Bone marrow (tissue), 2 donors: ENCODE results near the gene PA2G4.
A peak's percentile ranks its signal among the peaks of the same experiment; 100 is the strongest.

Source experiments
- DNase-seq, 2 donors: peaks; one replicate each; lab custom pipeline; 2025; lab: John Stamatoyannopoulos, UW

PA2G4 gene

GRCh38 chr12:56126732-56127239, 22.4 kb downstream of the PA2G4 start:
- peak in 1 of 2 donors; percentile 7 for DNase-seq

DNA sequence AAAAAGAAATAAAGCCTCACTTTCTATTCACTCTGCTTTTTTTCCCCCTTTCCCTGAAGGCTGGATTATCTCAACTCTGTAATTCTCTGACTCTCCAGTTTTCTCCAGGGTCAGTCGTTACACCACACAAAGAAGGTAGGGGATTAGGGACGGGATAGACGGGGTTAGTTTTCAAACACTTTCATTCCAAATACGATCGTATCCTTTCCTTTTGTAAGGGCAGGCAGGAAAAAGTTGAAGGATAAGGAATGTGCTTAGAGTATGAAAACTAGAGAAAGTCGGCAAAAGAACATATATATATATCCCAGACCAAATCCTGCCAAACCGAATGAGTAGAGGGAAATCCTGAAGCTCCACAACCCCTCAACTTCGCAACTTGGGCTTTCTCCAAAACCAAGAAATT, 23.1 kb downstream of the PA2G4 start:
- no peak for DNase-seq

DNA sequence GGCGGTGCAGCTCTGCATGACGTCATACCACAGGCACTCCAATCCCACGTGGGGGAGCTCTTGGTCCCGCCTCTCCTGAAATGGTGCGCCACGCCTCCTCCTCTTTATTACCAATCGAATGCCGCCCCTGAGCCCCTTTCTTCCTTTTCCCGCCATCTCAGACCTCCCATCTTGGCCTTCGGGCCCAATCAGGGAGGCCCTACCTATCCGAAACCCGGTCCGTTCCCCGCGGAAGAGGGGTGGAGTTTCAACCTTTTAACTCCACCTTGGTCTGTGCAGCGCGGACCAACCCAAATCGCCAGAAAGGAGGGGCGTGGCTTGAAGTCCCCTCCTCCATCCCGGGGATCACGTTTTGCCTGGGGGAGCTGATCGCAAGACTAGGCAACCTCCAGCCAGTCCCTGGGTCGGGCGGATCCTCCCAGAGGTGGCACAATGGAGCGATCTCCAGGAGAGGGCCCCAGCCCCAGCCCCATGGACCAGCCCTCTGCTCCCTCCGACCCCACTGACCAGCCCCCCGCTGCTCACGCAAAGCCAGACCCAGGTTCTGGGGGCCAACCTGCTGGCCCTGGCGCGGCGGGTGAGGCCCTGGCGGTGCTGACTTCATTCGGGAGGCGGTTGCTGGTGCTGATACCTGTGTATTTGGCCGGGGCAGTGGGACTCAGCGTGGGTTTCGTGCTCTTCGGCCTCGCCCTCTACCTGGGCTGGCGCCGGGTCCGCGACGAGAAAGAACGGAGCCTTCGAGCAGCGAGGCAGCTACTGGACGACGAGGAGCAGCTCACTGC, 23.7 kb downstream of the PA2G4 start, which contains the start of gene ESYT1:
Gene ESYT1, plus strand, starts transcription at position 380 of the 782 bp plus-strand sequence. Its CDS starts 53 bp downstream, at position 433.
- peak; percentile 95 to 100 for DNase-seq

DNA sequence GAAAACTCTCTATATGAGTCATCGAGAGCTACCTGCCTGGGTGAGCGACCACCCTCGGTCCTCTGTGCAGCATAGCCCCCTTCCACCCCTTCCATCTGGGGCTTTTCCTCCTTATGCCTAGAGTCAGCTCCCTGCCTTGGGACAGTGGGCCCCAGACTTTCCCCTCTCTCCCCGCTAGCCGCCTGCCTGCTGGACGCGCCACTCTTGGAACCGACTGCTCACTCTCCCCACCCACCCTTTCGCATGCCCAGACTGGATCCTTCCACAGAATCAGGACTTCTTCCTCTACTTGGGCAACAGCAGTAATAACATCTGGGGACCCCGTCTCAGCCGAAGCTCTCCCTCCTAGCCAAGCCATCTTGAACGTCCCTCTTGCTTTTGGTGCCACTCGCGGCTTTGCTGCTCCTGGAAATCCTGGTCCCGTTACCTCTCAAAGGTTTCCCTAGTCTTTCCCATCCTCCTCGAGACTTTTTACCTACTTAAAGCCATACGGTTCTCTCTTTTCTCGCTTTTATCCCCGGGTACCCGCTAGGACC, 24.4 kb downstream of the PA2G4 start:
- DNase-seq: no peak

GRCh38 chr12:56129206-56129941, 25.0 kb downstream of the PA2G4 start:
- DNase-seq: peak; percentile 35 to 37

GRCh38 chr12:56129942-56130495, 25.7 kb downstream of the PA2G4 start:
- no peak for DNase-seq

DNA sequence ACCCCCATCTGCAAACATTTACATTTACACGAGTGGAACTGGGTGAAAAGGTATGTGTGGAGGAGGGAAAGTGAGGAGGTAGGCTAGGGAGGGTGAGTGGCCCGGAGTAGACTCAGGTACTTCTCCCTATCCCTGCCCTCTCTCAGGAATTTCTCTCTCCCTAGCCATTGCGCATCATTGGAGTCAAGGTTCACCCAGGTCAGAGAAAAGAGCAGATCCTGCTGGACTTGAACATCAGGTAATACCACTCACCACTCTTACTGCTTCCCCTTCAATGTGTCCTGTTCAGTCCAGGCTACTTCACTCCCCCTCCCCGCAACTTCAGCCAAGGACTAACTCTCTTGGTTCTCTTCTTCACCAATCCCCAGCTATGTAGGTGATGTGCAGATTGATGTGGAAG, 26.5 kb downstream of the PA2G4 start:
- DNase-seq: no peak

DNA sequence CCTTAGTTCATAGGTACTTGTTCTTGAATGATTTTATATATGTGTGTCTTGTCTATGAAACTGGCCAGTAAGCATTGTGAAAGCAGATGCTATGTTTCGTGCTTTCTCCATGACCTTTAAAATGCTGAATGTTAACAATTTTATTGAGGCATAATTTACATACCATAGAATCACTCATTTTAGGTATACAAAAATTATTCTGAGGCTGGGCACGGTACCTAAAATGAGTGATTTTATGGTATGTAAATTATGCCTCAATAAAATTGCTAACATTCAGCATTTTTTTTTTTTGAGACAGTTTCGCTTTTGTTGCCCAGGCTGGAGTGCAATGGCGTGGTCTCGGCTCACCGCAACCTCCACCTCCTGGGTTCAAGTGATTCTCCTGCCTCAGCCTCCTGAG, 30.5 kb downstream of the PA2G4 start:
- no peak for DNase-seq

GRCh38 chr12:56137853-56138571, 33.7 kb downstream of the PA2G4 start:
- DNase-seq: no peak

DNA sequence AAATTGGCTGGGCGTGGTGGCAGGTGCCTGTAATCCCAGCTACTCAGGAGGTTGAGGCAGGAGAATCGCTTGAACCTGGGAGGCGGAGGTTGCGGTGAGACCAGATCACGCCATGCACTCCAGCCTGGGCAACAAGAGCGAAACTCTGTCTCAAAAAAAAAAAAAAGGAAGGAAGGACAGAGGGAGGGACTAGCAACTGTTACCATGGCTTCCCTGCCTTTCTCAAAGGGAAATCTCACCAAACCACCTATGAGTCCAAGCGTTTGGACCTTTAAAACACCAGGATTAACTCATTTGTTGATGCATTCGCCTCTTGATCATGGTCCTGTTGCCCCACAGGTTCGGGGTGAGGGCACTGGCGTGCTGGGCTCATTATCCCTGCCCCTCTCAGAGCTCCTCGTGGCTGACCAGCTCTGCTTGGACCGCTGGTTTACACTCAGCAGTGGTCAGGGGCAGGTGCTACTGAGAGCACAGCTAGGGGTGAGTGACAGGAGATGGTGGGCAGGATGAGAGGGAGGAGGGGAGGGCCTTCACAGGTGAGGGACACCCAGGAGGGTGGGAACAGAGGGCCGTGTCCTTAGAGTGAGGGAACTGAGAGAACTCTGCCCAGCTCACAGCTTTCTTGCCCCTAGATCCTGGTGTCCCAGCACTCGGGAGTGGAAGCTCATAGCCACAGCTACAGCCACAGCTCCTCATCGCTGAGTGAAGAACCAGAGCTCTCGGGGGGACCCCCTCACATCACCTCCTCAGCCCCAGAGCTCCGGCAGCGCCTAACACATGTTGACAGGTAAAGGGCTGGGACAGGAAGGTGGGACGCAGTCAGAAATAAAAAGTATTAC, 37.8 kb downstream of the PA2G4 start:
- DNase-seq: no peak

DNA sequence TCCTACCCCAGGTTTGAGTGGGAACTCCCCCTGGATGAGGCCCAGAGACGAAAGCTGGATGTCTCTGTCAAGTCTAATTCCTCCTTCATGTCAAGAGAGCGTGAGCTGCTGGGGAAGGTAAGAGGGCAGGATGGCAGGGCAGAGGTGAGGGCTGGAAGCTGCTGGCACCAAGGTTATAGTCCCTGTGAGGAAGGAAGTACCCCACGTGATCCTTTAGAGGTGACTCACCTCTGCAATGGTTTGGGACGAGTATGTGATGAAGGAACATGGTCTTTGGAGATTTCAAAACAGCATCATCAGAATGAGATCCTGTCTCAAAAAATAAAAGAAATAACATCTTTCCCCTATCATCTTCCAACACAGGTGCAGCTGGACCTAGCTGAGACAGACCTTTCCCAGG, 38.9 kb downstream of the PA2G4 start:
- DNase-seq: no peak

DNA sequence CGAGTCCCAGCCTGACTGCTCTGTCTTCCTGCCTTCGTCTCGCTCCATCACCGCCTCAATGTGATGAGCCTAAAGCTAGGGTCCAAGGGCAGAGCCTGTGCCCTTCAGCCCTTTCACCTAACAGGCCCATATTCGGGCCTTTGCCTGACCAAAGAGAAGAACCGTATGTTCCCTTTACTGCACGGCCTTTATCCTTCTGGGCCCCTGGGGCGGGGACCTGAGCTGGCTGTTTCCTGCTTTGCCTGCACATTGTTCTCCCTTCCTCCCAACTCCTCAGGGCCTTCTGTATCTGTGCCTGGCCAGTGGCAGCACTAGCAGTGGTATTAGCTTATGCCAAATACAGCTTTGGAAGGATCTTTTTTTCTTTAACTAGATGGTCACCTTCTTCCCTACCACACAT, 39.5 kb downstream of the PA2G4 start:
- no peak for DNase-seq

- no peak for DNase-seq
Observed at GRCh38 chr12:56145217-56145616, 40.9 kb downstream of the PA2G4 start.

DNA sequence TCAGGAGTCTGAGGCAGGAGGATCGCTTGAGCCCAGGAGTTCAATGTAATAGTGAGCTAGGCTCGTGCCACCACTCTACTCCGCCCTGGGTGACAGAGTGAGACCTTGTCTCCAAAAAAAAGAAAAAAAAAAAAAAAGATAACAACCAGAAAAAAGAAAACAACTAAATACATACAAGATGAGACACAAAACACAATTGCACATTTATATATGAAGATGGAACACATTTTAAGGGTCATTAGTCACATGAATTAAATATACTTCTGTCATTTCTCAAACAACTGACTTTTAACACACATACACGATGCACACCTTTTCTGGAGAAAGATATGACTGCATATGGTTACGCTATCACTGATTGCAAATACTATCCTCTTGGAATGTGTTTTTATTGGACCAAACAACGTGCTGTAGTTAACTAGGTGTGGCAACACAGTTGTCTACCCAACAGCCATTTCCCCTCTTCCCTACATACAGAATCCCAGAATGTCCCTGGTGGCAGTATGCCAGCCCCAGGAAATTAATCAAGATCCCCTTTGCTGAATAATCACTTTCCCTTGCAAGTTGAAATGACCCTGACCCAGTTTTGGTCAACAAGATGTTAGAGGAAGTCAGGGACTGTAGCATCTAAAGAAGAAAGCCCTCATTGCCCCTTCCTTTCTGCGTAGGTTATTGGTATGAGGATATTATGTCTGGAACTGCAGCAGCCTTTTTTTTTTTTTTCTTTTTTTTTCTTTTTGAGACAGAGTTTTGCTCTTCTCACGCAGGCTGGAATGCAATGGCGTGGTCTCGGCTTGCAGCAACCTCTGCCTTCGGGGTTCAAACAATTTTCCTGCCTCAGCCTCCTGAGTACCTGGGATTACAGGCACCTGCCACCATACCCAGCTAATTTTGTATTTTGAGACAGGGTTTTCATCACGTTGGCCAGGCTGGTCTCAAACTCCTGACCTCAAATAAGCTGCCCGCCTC, 42.4 kb downstream of the PA2G4 start:
- DNase-seq: no peak

DNA sequence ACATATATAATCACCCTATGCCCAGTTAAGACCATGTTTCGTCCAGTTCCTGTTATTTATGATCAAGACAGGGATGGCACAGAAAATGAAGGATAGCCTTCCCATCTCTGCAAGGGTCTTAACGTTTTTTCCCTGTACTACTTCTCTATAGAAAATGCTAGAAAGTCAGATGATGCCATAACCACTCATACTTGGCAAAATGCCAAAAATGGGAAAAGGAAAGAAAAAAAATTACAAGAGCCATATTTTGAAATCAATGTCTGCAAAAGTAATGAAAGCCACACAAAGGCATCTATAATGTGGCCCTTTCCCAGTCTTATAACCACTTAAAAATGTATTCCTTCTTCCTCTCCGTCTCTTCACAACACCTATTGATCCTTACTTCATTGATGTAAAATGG, 46.2 kb downstream of the PA2G4 start:
- DNase-seq: peak in 1 of 2 donors; percentile 17

GRCh38 chr12:56151672-56152131, 47.3 kb downstream of the PA2G4 start:
- DNase-seq: peak in 1 of 2 donors; percentile 49

GRCh38 chr12:56152132-56152755, 47.9 kb downstream of the PA2G4 start, which contains the start of gene MYL6B:
Gene MYL6B, plus strand, starts transcription at chr12:56152587. Its CDS starts 1,332 bp downstream, at chr12:56153919.
- peak; percentile 72 to 89 for DNase-seq

DNA sequence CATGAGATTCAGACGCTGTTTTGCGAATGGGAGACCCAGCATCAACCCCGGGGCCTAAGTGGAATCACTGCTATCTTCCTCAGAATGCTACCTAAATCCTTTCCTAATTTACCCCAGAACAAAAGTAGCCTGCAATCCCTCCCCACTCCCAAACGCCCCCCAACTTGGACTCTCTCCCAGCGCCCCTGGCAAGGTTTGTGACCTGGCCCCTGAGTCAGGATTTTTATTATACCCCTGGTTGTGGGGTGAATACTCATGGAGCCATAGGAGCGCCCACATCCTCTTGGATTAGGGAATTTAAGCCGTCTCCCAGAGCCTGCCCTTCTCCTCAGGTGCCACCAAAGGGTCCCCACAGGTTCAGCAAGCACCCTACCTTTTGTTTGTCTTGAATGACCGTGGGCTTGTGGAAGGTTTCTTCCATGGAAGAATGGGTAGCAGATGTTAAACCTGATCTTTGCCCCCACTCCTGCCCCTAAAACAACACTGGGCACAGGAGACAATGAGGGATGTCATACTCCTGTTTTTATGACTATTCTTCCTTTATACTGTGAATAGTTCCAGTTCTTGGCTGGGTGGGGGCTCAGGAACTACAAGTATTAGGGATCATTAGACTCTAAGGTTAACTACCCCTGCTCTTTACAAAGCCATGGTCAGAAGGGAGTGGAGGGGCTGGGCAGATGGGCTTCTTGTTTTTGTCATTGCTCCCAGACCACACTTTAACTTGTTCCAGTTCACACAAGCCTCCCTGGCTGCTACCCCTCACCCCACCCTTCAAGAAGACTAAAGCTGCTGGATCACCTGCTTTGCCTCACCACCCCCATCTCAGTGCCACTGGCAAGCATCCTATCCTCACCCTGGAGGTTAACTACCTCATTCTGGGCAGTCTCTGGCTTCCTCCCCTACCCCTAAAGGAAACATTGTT, 48.7 kb downstream of the PA2G4 start:
- no peak for DNase-seq
